Stimulated activated naive B cell treated with anti-CD40 and anti-IgM and Interleukin-4, amounts not matched to agents 10 μg/mL and 1 μg/mL and 100 μg/mL, for 72 hours (primary cell): ENCODE results near the gene BEGAIN.

ENCODE experiments used
- ATAC-seq, 2 donors: fragments of 150-1000 bp; cut with Tn5 transposase; replicated peaks; 2 replicates each; pipeline ENCODE4 v1.10.0; 2021; ENCODE audit warnings: moderate library complexity in 1 of 2
- DNase-seq: peaks from one replicate; pipeline ENCODE4 v3.0.0; 2021
- H3K27ac Mint-ChIP-seq: one replicate; pipeline ENCODE4 v1.8.0; 2022; ENCODE audit warnings: mild to moderate bottlenecking, mixed read lengths
- H3K27me3 Mint-ChIP-seq, 2 donors: one replicate each; pipeline ENCODE4 v1.8.0; 2022; ENCODE audit warnings: mixed read lengths in 2 of 2
- H3K36me3 Mint-ChIP-seq, 2 donors: one replicate each; pipeline ENCODE4 v1.8.0; 2022; ENCODE audit warnings: mixed read lengths in 2 of 2, mild to moderate bottlenecking in 1 of 2
- H3K4me1 Mint-ChIP-seq, 2 donors: one replicate each; pipeline ENCODE4 v1.8.0; 2022; ENCODE audit warnings: mixed read lengths in 2 of 2, mild to moderate bottlenecking in 1 of 2
- H3K4me3 Mint-ChIP-seq, 2 donors: one replicate each; pipeline ENCODE4 v1.8.0; 2022; ENCODE audit warnings: mild to moderate bottlenecking in 2 of 2, mixed read lengths in 2 of 2, moderate library complexity in 1 of 2
- H3K9me3 Mint-ChIP-seq, 2 donors: one replicate each; pipeline ENCODE4 v1.8.0; 2022; ENCODE audit warnings: mixed read lengths in 2 of 2, mild to moderate bottlenecking in 1 of 2

Gene BEGAIN

GRCh38 chr14:100543471-100544455 is 43.5 kb downstream of the BEGAIN start:
- H3K9me3 Mint-ChIP-seq, result no peaks in the 10 kb centered on the region
- H3K27me3 Mint-ChIP-seq, result peaks cover 0 to under 1% of the 10 kb centered on the region in 2 donors
- H3K4me1 Mint-ChIP-seq, result peaks cover 15 to 25% of the 10 kb centered on the region in 2 donors
- DNase-seq (no peak), ATAC-seq (no peak)
- H3K36me3 Mint-ChIP-seq, result peaks cover 4 to 7% of the 10 kb centered on the region in 2 donors
- no peak overlapping the region for H3K4me3 Mint-ChIP-seq
- no peak overlapping the region for H3K27ac Mint-ChIP-seq

- no peaks in the 10 kb centered on the region for H3K27me3 Mint-ChIP-seq
- peak overlapping the region; percentile 27 for H3K27ac Mint-ChIP-seq
- H3K9me3 Mint-ChIP-seq, result no peaks in the 10 kb centered on the region
- H3K36me3 Mint-ChIP-seq, result peaks cover 4 to 7% of the 10 kb centered on the region in 2 donors
- DNase-seq (no peak), ATAC-seq (no peak)
- H3K4me1 Mint-ChIP-seq, result peaks cover 10 to 14% of the 10 kb centered on the region in 2 donors
- H3K4me3 Mint-ChIP-seq, result no peak overlapping the region
Observed at GRCh38 chr14:100542619-100543205, 44.5 kb downstream of the BEGAIN start.

GRCh38 chr14:100541621-100542560 is 45.3 kb downstream of the BEGAIN start:
- Mint-ChIP-seq H3K27ac (peak overlapping the region; percentile 27), H3K36me3 (peaks cover 4 to 10% of the 10 kb centered on the region in 2 donors), H3K4me1 (peaks cover 4 to 6% of the 10 kb centered on the region in 2 donors), H3K9me3 (no peaks in the 10 kb centered on the region), H3K4me3 (no peak overlapping the region), H3K27me3 (no peaks in the 10 kb centered on the region)
- DNase-seq (no peak), ATAC-seq (no peak)

GRCh38 chr14:100540926-100541620 is 46.1 kb downstream of the BEGAIN start:
- DNase-seq (no peak), ATAC-seq (no peak)
- Mint-ChIP-seq H3K27me3 (no peaks in the 10 kb centered on the region), H3K36me3 (peaks cover 4 to 10% of the 10 kb centered on the region in 2 donors), H3K4me1 (no peaks in the 10 kb centered on the region), H3K9me3 (no peaks in the 10 kb centered on the region), H3K4me3 (no peak overlapping the region), H3K27ac (no peak overlapping the region)

- H3K4me1 Mint-ChIP-seq, result no peaks in the 10 kb centered on the region
- no peaks in the 10 kb centered on the region for H3K9me3 Mint-ChIP-seq
- ATAC-seq (peak in 1 of 2 donors; percentile 33), DNase-seq (no peak)
- H3K4me3 Mint-ChIP-seq, result no peak overlapping the region
- H3K36me3 Mint-ChIP-seq, result peaks cover 4 to 10% of the 10 kb centered on the region in 2 donors
- no peaks in the 10 kb centered on the region for H3K27me3 Mint-ChIP-seq
- no peak overlapping the region for H3K27ac Mint-ChIP-seq
Observed at GRCh38 chr14:100540141-100540925, 46.9 kb downstream of the BEGAIN start.

- Mint-ChIP-seq H3K27me3 (no peaks in the 10 kb centered on the region), H3K36me3 (peaks cover 4 to 10% of the 10 kb centered on the region in 2 donors), H3K27ac (no peak overlapping the region), H3K4me1 (no peaks in the 10 kb centered on the region), H3K9me3 (no peaks in the 10 kb centered on the region), H3K4me3 (no peak overlapping the region)
- no peak for DNase-seq
- no peak for ATAC-seq
Observed at GRCh38 chr14:100539766-100540140, 47.5 kb downstream of the BEGAIN start.

- H3K9me3 Mint-ChIP-seq, result no peaks in the 10 kb centered on the region
- DNase-seq (no peak), ATAC-seq (no peak)
- H3K27ac Mint-ChIP-seq, result no peak overlapping the region
- no peaks in the 10 kb centered on the region for H3K27me3 Mint-ChIP-seq
- H3K4me3 Mint-ChIP-seq, result no peak overlapping the region
- no peaks in the 10 kb centered on the region for H3K4me1 Mint-ChIP-seq
- H3K36me3 Mint-ChIP-seq, result peaks cover 5 to 10% of the 10 kb centered on the region in 2 donors
Observed at GRCh38 chr14:100539003-100539660, 48.1 kb downstream of the BEGAIN start.

- ATAC-seq (no peak), DNase-seq (no peak)
- Mint-ChIP-seq H3K4me3 (no peak overlapping the region), H3K9me3 (no peaks in the 10 kb centered on the region), H3K4me1 (no peaks in the 10 kb centered on the region), H3K27me3 (no peaks in the 10 kb centered on the region), H3K36me3 (peaks cover 7 to 10% of the 10 kb centered on the region in 2 donors), H3K27ac (no peak overlapping the region)
Observed at GRCh38 chr14:100538351-100539002, 48.7 kb downstream of the BEGAIN start.

GRCh38 chr14:100537446-100538350 is 49.5 kb downstream of the BEGAIN start:
- ATAC-seq, result no peak
- H3K9me3 Mint-ChIP-seq, result no peaks in the 10 kb centered on the region
- H3K4me3 Mint-ChIP-seq, result no peak overlapping the region
- H3K4me1 Mint-ChIP-seq, result no peaks in the 10 kb centered on the region
- H3K27ac Mint-ChIP-seq, result no peak overlapping the region
- peaks cover 7 to 10% of the 10 kb centered on the region in 2 donors for H3K36me3 Mint-ChIP-seq
- no peak for DNase-seq
- H3K27me3 Mint-ChIP-seq, result no peaks in the 10 kb centered on the region

- Mint-ChIP-seq H3K4me1 (no peaks in the 10 kb centered on the region), H3K27me3 (no peaks in the 10 kb centered on the region), H3K27ac (no peak overlapping the region), H3K4me3 (no peak overlapping the region), H3K36me3 (peaks cover 6 to 7% of the 10 kb centered on the region in 2 donors), H3K9me3 (no peaks in the 10 kb centered on the region)
- no peak for ATAC-seq
- no peak for DNase-seq
Observed at GRCh38 chr14:100536721-100537445, 50.3 kb downstream of the BEGAIN start.

GRCh38 chr14:100536121-100536510 is 51.1 kb downstream of the BEGAIN start:
- no peaks in the 10 kb centered on the region for H3K4me1 Mint-ChIP-seq
- no peak for DNase-seq
- H3K27me3 Mint-ChIP-seq, result no peaks in the 10 kb centered on the region
- H3K36me3 Mint-ChIP-seq, result peaks cover 6 to 8% of the 10 kb centered on the region in 2 donors
- H3K9me3 Mint-ChIP-seq, result no peaks in the 10 kb centered on the region
- no peak overlapping the region for H3K27ac Mint-ChIP-seq
- ATAC-seq, result no peak
- no peak overlapping the region for H3K4me3 Mint-ChIP-seq
